SH-SY5Y (cell line): Measurements from ENCODE around the gene TSR2.

Experiments used
- GATA2 ChIP-seq: IDR thresholded peaks from 2 replicates; pipeline ENCODE4 v1.6.1; 2011; ENCODE audit warnings: mild to moderate bottlenecking, low read depth, low read length
- GATA3 ChIP-seq: IDR thresholded peaks from 2 replicates; pipeline ENCODE4 v1.6.1; 2011; ENCODE audit warnings: low read depth, mild to moderate bottlenecking, low read length, moderate library complexity

DNA sequence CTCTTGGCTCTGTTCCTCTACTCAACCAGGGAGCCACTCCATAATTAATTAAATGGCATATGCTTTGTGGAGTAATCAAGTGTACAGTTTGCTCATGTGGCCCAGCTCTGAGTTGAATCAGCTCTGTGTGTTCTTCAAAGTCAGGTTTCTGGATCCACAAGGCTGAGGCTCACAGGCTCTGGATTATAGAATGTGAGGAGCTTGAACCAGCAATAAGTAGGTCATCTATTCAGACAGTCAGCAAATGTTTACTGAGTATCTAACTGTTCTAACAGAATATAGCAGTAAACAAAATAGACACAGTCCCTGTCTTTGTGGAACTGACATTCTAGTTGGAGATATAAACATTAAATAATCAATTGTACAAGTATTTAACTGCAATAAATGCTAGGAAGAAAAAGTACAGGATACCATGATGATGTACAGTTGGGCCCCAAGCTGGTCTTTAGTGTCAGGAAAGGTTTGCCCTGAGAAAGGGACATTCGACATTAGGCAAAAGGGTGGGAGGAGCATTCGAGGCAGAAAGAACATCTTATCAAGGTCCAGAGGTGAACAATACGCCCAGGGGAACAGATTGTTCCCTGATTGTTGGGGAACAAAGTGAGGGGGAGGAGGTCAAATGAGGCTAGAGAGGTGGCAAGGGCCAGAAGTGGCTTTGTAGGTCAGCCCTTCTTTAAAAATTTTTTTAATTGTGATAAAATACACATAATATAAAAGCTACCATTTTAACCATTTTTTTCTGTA lies 20.5 kb upstream of the TSR2 start:
- TF ChIP-seq GATA2 (no peak), GATA3 (no peak)
